ENCODE results near the gene HDAC7. TPM values are rescaled to one million over a fixed set of nuclear protein-coding genes. Genes with fewer than 3 reads are reported as not detected.

The HDAC7 gene
- total and polyA plus RNA-seq, 5 experiments from 2014 or later: 10.2 to 165 (median 30.5) TPM

DNA sequence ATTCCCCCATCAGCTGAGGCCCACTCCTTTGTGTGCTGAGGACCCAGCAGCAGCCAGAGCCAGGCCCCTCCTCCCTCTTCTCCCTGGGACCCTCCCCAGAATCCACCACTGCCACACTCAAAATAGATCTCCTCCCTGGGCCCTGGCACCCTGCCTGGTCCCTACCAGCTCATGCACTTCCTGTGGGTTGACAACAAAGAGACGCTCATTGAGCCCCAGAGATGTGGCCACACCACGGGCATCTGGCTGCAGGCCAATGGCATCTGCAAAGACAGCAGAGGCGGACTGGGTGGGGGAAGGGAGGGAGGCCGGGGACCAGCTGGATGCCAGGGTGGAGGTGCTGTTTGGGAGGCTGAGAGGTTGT lies 78.4 kb downstream of the HDAC7 start:
- POLR2A ChIA-PET: interaction anchor here (1.0 to 4.3 kb wide), 10 partner anchors 10 to 1370 kb away, joined by 3 to 22 read pairs (median 6); partner anchors contain the start of genes LMBR1L, RAPGEF3, RPAP3 and SLC48A1
- peaks cover 0 to 2% (median 0%) of the 10 kb centered on the region in 9 donors for H3K9me3 Mint-ChIP-seq
- H3K27ac Mint-ChIP-seq: peak overlapping the region; percentile 4 to 91 (median 54)
- DNase-seq (peak; percentile 52 to 93 (median 78)), ATAC-seq (peak; percentile 80 to 83)
- H3K4me3 Mint-ChIP-seq: peak overlapping the region; percentile 1 to 61 (median 46)
- no peaks in the 10 kb centered on the region for H3K27me3 Mint-ChIP-seq
- no peaks in the 10 kb centered on the region for H3K36me3 Mint-ChIP-seq
- peaks cover 26 to 79% (median 48%) of the 10 kb centered on the region in 4 donors for H3K4me1 Mint-ChIP-seq

DNA sequence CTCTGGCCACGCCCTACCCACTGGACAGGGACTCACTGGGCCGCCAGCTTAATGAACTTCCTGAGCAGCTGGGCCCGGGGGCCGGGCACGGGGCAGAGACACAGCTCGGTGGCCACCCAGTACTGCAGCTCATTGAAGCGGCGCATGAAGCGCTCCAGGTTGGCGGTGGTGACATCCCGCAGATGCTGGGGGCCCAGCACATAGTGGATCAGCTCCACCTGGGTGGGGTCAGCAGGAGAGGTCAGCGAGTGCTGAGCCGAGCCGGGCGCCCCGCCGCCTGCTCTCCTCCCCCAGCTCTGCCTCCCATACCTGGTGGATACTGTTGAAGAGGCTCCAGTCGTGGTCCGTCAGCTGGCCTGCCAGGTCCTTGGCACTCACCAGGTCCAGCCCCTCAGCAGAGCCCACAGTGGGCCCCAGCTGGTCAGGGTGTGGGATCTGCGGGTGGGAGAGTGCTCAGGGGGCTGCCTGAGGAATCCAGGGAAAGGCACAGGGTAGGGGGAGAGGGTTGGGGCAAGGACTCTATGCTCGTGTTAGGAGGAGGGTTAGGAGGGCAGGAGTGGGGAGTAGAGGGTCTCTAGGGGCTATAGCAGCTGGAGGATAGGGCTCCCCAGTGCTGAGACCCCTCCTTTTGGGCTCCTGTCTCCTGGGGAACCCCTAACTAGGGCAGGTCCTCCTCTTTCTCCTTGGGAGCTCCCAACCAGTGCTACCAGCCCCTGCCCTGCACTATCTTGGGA lies 78.9 kb downstream of the HDAC7 start:
- Mint-ChIP-seq H3K36me3 (no peaks in the 10 kb centered on the region), H3K9me3 (peaks cover 0 to 2% (median 0%) of the 10 kb centered on the region in 9 donors), H3K4me1 (peaks cover 28 to 79% (median 48%) of the 10 kb centered on the region in 4 donors), H3K27me3 (no peaks in the 10 kb centered on the region), H3K27ac (peak overlapping the region; percentile 4 to 91 (median 54)), H3K4me3 (peak overlapping the region in 9 of 10 donors; percentile 36 to 61 (median 49))
- no peak for ATAC-seq
- POLR2A ChIA-PET: interaction anchor here (0.8 to 4.3 kb wide), 11 partner anchors 9 to 1370 kb away, joined by 3 to 22 read pairs (median 5); partner anchors contain the start of genes LMBR1L, RAPGEF3, RPAP3 and SLC48A1
- no peak for DNase-seq

DNA sequence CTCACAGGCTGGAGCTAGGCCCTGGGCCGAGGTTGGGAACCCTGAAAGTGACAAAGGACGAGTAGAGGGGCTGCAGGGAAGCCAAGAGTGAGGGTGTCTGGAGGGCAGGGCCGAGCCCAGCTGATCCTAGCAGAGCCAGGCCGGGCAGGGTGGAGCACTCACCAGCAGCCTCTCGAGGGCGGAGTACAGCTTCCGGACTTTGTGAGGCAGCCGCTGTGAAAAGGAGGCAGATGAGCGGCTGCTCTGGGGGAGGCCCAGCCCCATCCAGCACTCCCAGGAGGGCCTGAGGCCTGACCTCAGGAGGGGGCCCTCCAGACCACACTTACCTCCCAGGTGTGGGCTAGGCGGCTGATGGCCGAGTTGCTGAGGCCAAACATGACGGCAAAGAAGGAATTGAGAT lies 79.7 kb downstream of the HDAC7 start:
- no peaks in the 10 kb centered on the region for H3K27me3 Mint-ChIP-seq
- POLR2A ChIA-PET: interaction anchor here (0.6 to 3.2 kb wide), 5 partner anchors 8 to 341 kb away, joined by 3 to 22 read pairs (median 4); partner anchors contain the start of gene RAPGEF3
- no peak for DNase-seq
- peak overlapping the region in 5 of 10 donors; percentile 9 to 86 (median 32) for H3K27ac Mint-ChIP-seq
- H3K4me3 Mint-ChIP-seq: peak overlapping the region in 4 of 10 donors; percentile 28 to 51 (median 36)
- H3K9me3 Mint-ChIP-seq: peaks cover 0 to 2% (median 0%) of the 10 kb centered on the region in 9 donors
- no peak for ATAC-seq
- H3K4me1 Mint-ChIP-seq: peaks cover 29 to 77% (median 48%) of the 10 kb centered on the region in 4 donors
- no peaks in the 10 kb centered on the region for H3K36me3 Mint-ChIP-seq

DNA sequence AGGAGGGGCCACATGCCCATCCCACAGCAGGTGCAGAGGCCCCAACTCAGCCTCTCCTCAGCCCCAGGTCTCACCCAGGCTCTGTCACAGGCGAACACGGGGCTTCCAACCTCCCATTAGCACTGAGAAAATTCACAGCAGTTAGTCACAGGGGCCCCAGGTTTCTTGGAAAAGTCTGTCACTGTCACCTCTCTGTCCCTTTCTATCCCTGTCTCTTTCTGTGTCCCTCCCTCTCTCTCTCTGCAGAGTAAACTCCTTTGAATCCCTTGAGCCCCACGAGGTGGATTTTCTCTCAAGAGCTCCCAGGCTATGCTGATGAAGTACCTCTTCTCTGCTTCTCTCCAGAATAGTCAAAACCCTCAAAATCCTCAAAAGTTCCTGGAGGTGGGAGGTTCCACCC lies 80.4 kb downstream of the HDAC7 start:
- Mint-ChIP-seq H3K36me3 (no peaks in the 10 kb centered on the region), H3K4me1 (peaks cover 27 to 70% (median 48%) of the 10 kb centered on the region in 4 donors), H3K27ac (peak overlapping the region in 7 of 10 donors; percentile 6 to 66 (median 32)), H3K27me3 (no peaks in the 10 kb centered on the region), H3K9me3 (peaks cover 0 to 2% (median 0%) of the 10 kb centered on the region in 9 donors), H3K4me3 (no peak overlapping the region)
- no peak for ATAC-seq
- DNase-seq: no peak
- POLR2A ChIA-PET: interaction anchor here (0.6 kb wide), 1 partner anchor 342 kb away, joined by 3 read pairs; no protein-coding TSS in a partner anchor

DNA sequence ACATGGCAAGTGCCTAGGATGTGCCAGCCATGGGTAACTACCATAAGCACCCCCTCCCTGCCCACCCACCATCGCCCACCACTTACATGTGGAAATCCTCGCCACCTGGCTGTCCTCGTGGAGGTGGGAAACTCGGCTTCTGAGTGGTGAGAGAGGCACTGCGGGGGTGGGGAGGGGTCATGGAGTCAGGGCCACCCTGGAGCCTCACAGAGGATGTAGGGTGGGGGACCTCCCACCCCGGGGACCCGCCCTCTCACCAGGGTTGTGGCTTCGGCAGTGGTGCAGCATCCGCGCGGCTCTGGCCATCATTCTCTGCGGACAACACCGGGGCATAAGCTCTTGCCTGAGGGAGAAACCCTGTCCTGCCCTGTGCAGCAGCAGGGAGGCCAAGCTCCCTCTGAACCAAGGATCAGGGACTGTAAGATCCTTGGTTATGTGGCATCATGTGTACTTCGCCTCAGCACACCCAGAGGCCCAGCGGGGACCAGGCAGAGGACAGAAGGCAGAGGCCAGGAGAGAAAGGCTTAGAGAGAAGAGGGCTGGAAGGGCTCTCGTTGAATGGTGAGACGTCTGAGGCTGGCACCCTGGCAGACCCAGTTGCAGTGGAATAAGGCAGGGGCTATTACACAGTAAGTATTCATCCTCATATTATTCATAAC lies 81.6 kb downstream of the HDAC7 start:
- POLR2A ChIA-PET: no interaction called here
- DNase-seq (no peak), ATAC-seq (no peak)
- H3K4me1 Mint-ChIP-seq: peaks cover 24 to 58% (median 41%) of the 10 kb centered on the region in 4 donors
- H3K36me3 Mint-ChIP-seq: no peaks in the 10 kb centered on the region
- no peaks in the 10 kb centered on the region for H3K27me3 Mint-ChIP-seq
- no peak overlapping the region for H3K4me3 Mint-ChIP-seq
- H3K27ac Mint-ChIP-seq: peak overlapping the region in 3 of 10 donors; percentile 2 to 57 (median 43)
- H3K9me3 Mint-ChIP-seq: peaks cover 0 to 2% (median 0%) of the 10 kb centered on the region in 9 donors

DNA sequence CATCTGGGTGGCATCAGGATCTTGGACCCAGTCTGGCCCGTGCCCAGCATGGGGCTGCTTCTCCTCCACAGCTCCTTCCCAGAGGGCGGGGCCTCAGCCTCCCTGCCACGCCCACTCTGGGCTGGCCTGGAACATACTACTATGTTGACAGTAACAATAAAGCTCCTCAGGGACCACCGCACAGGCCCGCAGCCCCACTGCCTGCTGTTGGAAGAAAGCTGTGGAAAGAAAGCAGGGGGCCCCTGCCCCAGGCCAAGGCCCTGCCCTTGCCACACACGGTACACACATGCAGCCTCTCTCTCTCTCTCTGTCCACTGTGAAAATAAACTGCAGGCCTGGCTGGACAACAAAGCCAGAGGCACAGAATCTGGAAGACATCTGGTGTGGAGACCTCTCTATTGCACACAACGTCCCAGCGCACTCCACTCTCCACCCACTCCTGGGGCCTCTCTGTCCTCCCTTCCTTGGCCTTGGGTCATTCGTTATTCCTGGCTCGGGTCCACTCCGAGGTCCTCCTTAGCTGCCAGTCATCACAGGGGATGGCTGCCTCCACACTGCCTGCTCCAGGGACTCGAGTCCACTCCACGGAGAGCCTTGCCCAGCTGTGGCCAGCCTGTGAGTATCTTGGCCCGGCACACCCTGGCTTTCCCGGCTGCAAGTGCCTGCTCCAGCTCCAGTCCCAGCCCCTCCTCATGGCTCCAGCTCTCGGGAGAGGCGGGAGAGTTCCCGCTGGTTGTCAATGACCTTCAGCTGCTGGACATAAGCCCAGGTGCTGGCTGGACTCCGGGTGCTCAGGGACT lies 82.6 kb downstream of the HDAC7 start:
- POLR2A ChIA-PET: no interaction called here
- Mint-ChIP-seq H3K4me1 (peaks cover 22 to 50% (median 36%) of the 10 kb centered on the region in 4 donors), H3K27ac (peak overlapping the region in 1 of 10 donors; percentile 62), H3K9me3 (peaks cover 0 to 2% (median 0%) of the 10 kb centered on the region in 9 donors), H3K27me3 (no peaks in the 10 kb centered on the region), H3K36me3 (no peaks in the 10 kb centered on the region), H3K4me3 (no peak overlapping the region)
- no peak for DNase-seq
- ATAC-seq: no peak

DNA sequence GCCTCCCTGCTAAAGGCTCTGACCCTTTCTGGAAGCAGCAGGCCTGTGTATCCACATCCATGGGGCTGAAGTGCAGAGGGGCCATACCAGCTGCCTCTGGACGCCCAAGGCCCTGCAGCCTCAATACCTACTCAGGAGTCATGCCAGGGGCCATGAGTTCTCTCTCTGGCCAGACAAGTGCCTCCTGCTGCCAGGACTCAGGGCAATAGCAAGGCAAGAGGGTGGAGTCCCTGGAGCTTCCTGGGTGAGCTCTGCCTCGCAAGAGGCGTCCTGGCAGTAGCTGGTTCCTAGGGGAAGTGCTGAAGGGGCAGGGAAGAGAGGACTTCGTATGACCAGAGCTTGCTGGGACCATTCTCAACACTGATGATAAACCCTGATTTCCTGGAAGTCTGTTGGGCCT lies 83.5 kb downstream of the HDAC7 start:
- POLR2A ChIA-PET: no interaction called here
- no peak overlapping the region for H3K4me3 Mint-ChIP-seq
- peaks cover 0 to 2% (median 0%) of the 10 kb centered on the region in 9 donors for H3K9me3 Mint-ChIP-seq
- no peaks in the 10 kb centered on the region for H3K27me3 Mint-ChIP-seq
- H3K36me3 Mint-ChIP-seq: no peaks in the 10 kb centered on the region
- H3K4me1 Mint-ChIP-seq: peaks cover 20 to 43% (median 28%) of the 10 kb centered on the region in 4 donors
- DNase-seq (no peak), ATAC-seq (no peak)
- H3K27ac Mint-ChIP-seq: peak overlapping the region in 3 of 10 donors; percentile 11 to 52 (median 28)

DNA sequence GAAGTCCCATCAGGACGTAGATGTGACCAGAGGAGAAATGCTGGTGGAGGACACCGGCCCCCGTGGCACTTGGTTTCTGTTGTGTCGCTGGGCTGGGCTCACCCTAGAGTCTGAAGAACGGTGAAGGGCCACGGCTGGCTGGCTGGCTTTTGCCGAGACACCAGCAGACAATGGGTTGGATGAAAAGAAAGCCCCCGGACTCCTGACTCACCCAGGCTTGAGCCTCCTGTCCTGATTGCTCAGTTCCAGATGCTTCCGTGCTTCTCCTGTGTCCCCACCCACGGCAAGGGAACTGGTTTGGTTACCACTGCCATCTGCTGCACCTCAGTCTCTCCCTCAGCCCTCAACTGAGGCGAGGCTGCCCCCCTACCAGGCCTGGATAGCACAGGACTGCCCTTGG lies 84.1 kb downstream of the HDAC7 start:
- H3K27me3 Mint-ChIP-seq: no peaks in the 10 kb centered on the region
- H3K4me3 Mint-ChIP-seq: no peak overlapping the region
- no peak for ATAC-seq
- peaks cover 19 to 37% (median 22%) of the 10 kb centered on the region in 4 donors for H3K4me1 Mint-ChIP-seq
- H3K27ac Mint-ChIP-seq: peak overlapping the region in 2 of 10 donors; percentile 28 to 34
- H3K36me3 Mint-ChIP-seq: no peaks in the 10 kb centered on the region
- POLR2A ChIA-PET: no interaction called here
- peaks cover 0 to 2% (median 0%) of the 10 kb centered on the region in 9 donors for H3K9me3 Mint-ChIP-seq
- DNase-seq: no peak

DNA sequence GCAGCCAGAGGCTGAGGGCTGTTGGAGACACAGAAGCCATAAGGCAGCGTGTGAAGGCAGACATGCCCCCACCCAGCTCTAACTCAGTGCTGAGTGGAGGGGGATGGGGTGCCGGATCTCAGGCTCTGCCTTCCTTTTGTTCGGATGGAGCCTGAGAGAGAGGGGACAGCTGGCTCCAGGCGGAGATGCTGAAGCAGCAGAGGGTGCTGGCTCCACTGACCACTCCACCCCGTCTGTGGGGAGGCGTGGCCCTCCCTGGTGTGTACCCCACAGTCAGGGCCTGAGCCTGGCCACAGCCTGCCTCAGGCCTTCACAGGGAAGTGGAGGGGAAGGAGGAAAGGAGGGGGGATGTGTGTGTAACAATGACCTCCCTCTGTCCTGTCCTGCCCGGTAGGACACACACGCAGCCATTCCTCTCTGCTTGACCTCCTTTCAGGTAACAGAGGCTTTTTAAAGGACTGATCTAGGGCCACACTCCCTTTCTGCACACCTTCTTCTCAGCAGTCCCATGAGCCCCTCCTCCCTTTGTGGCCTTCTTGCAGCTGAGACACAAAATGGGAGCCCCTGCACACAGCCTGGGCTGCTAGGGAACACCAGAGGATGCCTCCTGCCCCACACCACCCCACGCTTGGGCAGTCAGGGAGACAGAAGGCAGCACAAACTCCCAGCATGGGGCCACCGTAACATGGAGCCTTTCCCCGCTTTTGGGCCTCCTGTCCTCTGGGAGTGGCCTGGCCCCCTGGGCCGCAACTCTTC lies 84.8 kb downstream of the HDAC7 start:
- Mint-ChIP-seq H3K27ac (peak overlapping the region in 1 of 10 donors; percentile 34), H3K36me3 (no peaks in the 10 kb centered on the region), H3K4me1 (peaks cover 12 to 30% (median 15%) of the 10 kb centered on the region in 4 donors)

DNA sequence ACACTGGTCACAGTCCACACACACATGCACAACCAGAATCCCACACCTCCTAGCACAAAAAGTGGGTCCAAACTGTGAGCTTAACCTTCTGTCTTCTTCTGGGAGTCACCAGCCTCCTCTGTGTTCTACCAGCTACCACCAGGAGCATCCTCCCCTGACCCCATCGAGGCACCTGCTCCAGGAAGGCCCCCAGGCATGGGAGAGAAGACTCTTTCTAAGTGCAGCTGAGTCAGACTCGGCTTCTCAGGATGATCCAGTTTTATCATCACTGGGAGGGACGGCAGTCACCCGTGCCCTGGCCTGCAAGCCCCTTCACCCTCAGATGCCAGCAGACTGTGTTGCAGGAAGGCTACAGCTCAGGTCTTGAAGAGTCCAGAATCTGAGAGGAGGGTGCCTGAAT lies 86.6 kb downstream of the HDAC7 start:
- ATAC-seq: no peak
- no peak for DNase-seq
- H3K4me3 Mint-ChIP-seq: no peak overlapping the region
- H3K4me1 Mint-ChIP-seq: peaks cover 0 to 12% (median 6%) of the 10 kb centered on the region in 4 donors
- POLR2A ChIA-PET: interaction anchor here (2.2 kb wide), 1 partner anchor 10 kb away, joined by 7 read pairs; no protein-coding TSS in a partner anchor
- H3K9me3 Mint-ChIP-seq: no peaks in the 10 kb centered on the region
- no peaks in the 10 kb centered on the region for H3K27me3 Mint-ChIP-seq
- H3K36me3 Mint-ChIP-seq: peaks cover 0 to 6% (median 0%) of the 10 kb centered on the region in 3 donors
- peak overlapping the region in 3 of 10 donors; percentile 8 to 72 (median 9) for H3K27ac Mint-ChIP-seq

More for the DNA sequence above, 84.8 kb downstream of the HDAC7 start:
- DNase-seq (no peak), ATAC-seq (no peak)
- Mint-ChIP-seq H3K4me3 (no peak overlapping the region), H3K27me3 (no peaks in the 10 kb centered on the region), H3K9me3 (peaks cover 0 to 2% (median 0%) of the 10 kb centered on the region in 9 donors)
- POLR2A ChIA-PET: interaction anchor here (0.5 to 0.6 kb wide), 2 partner anchors 748 to 1833 kb away, joined by 3 to 4 read pairs; partner anchors contain the start of gene C12orf54
